HL-60 (cell line): ENCODE data around the gene SLC26A1.

Source experiments
- CTCF ChIP-seq: IDR thresholded peaks from one replicate; pipeline ENCODE4 v1.5.1; 2011; ENCODE audit warnings: low read length, control low read depth, inconsistent platforms; ENCODE audit not compliant: insufficient read depth
- GABPA ChIP-seq: IDR thresholded peaks from 2 replicates; pipeline ENCODE4 v1.6.1; 2012; ENCODE audit warnings: low read depth
- POLR2AphosphoS5 ChIP-seq: IDR thresholded peaks from 2 replicates; pipeline ENCODE4 v1.6.1; 2012; ENCODE audit warnings: low read depth
- REST ChIP-seq: IDR thresholded peaks from 2 replicates; pipeline ENCODE4 v1.6.1; 2012; ENCODE audit warnings: low read depth; ENCODE audit not compliant: insufficient replicate concordance
- SPI1 ChIP-seq: IDR thresholded peaks from 2 replicates; pipeline ENCODE4 v1.6.1; 2012; ENCODE audit warnings: low read depth, mild to moderate bottlenecking, borderline replicate concordance

DNA sequence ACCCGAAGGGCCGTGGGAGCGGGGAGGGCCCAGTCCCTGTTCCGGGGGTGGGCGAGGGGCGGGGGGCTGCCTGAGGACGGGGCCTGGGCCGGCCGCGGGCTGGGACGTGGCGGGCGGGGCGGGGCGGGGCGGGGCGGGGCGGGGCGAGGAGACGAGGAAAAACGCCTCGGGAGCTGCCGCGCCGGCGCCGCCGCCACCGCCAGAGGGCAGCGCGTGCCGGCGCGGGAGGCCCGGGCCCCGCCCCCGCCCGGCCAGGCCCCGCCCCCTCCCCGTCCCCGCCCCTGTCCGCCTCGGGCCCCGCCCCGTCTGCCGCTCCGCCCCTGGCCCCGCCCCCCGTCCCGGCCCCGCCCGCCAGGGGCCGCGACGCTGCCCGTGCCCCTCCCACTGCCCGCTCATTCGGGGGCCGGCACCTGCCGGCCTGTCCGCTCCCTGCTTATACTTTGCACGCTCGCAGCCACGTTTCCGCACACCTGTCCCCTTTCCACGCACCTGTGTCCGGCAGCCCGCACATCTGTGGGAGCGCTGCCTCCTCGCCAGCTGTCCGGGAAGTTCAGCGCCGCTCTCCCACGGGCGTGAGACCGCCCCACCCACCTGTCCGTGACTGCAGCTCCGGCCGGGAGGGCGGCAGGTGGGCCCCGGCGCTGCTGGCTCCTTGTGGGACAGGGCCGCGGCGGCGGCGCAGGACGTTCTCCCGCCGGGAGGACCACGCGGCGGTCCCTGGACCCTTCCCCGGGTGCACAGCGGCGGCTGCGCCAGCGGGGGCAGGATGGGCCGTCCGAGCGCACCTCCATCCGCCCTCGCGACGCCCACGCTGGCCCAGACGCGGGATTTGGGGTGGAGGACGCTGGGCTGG is 16.6 kb upstream of the SLC26A1 start:
- TF ChIP-seq CTCF (no peak), POLR2AphosphoS5 (no peak), GABPA (no peak), REST (no peak), SPI1 (no peak)
